AG09309 (cell line): ENCODE results near the gene CD63.

Experiments used
- DNase-seq: peaks from one replicate; pipeline ENCODE4 v3.0.0-alpha.2; 2010; ENCODE audit warnings: low read depth
- H3K4me3 ChIP-seq: 2 replicates; pipeline ENCODE4 v1.5.1; 2011; ENCODE audit warnings: mild to moderate bottlenecking, low read depth, low read length, moderate library complexity; ENCODE audit not compliant: control insufficient read depth
- CTCF ChIP-seq: IDR thresholded peaks from 2 replicates; pipeline ENCODE4 v1.5.1; 2011; ENCODE audit warnings: mild to moderate bottlenecking, low read depth, low read length, inconsistent platforms; ENCODE audit not compliant: insufficient read depth, control insufficient read depth; ENCODE audit errors: missing control alignments

CD63 gene

GRCh38 chr12:55745361-55746173, 16.8 kb upstream of the CD63 start:
- DNase-seq, result no peak
- no peak for TF ChIP-seq CTCF

GRCh38 chr12:55744340-55745030, 15.7 kb upstream of the CD63 start:
- TF ChIP-seq CTCF, result no peak
- DNase-seq, result no peak
- peak overlapping the region; percentile 62 for H3K4me3 ChIP-seq

More at GRCh38 chr12:55745361-55746173, 16.8 kb upstream of the CD63 start:
- H3K4me3 ChIP-seq, result no peak overlapping the region

GRCh38 chr12:55743406-55744339, 14.9 kb upstream of the CD63 start:
- H3K4me3 ChIP-seq, result peak overlapping the region; percentile 62
- TF ChIP-seq CTCF, result peak; percentile 14
- DNase-seq, result no peak

- no peak for DNase-seq
- no peak for TF ChIP-seq CTCF
- peak within 1 kb of the TSS; percentile 62 for H3K4me3 ChIP-seq
Observed at GRCh38 chr12:55742719-55743405, 14.1 kb upstream of the CD63 start, which contains the start of gene GDF11. TSS of gene GDF11 (plus strand) at chr12:55743122. CDS start at chr12:55743317, 195 bp downstream.

GRCh38 chr12:55741931-55742680, 13.3 kb upstream of the CD63 start:
- no peak for DNase-seq
- TF ChIP-seq CTCF, result no peak
- H3K4me3 ChIP-seq, result peak overlapping the region; percentile 39
